Activated CD4-positive, alpha-beta T cell treated with anti-CD3 and anti-CD28 coated beads, Interleukin-2, Interleukin-6, amounts not matched to agents 100 ng/mL and 50 ng/mL, durations not matched to agents 16 hours and 8 hours (primary cell): ENCODE results near the gene EFTUD2.

Experiments used
- DNase-seq: peaks from one replicate; pipeline ENCODE4 v3.0.0-alpha.2; 2020

EFTUD2 gene

GRCh38 chr17:44925731-44926697 lies 26.8 kb upstream of the EFTUD2 start:
- DNase-seq = no peak

- DNase-seq = no peak
Measured at GRCh38 chr17:44924107-44924544, 24.9 kb upstream of the EFTUD2 start.

GRCh38 chr17:44922746-44923470 lies 23.7 kb upstream of the EFTUD2 start:
- DNase-seq = no peak

GRCh38 chr17:44922136-44922535 lies 22.9 kb upstream of the EFTUD2 start:
- DNase-seq = no peak

- DNase-seq = no peak
Measured at GRCh38 chr17:44921122-44921882, 22.1 kb upstream of the EFTUD2 start.

- no peak for DNase-seq
Measured at GRCh38 chr17:44920565-44920940, 21.3 kb upstream of the EFTUD2 start.

- DNase-seq = peak; percentile 67
Measured at GRCh38 chr17:44919885-44920564, 20.8 kb upstream of the EFTUD2 start.

- no peak for DNase-seq
Measured at GRCh38 chr17:44919411-44919810, 20.2 kb upstream of the EFTUD2 start.

- no peak for DNase-seq
Measured at GRCh38 chr17:44918006-44918405, 18.8 kb upstream of the EFTUD2 start.

GRCh38 chr17:44917456-44917855 lies 18.2 kb upstream of the EFTUD2 start:
- DNase-seq = no peak

- DNase-seq = no peak
Measured at GRCh38 chr17:44916781-44917241, 17.6 kb upstream of the EFTUD2 start.

- no peak for DNase-seq
Measured at GRCh38 chr17:44915862-44916780, 16.9 kb upstream of the EFTUD2 start.

- DNase-seq = no peak
Measured at GRCh38 chr17:44915321-44915726, 16.1 kb upstream of the EFTUD2 start, which contains the start of gene GFAP. Gene GFAP, minus strand, starts transcription at chr17:44915500. Its CDS starts 14 bp downstream, at chr17:44915486.

- DNase-seq = no peak
Measured at GRCh38 chr17:44914698-44915271, 15.5 kb upstream of the EFTUD2 start.

- no peak for DNase-seq
Measured at GRCh38 chr17:44914148-44914547, 14.9 kb upstream of the EFTUD2 start.

- no peak for DNase-seq
Measured at GRCh38 chr17:44913676-44914075, 14.4 kb upstream of the EFTUD2 start.

GRCh38 chr17:44912763-44913544 lies 13.7 kb upstream of the EFTUD2 start:
- no peak for DNase-seq

GRCh38 chr17:44911133-44912001 lies 12.1 kb upstream of the EFTUD2 start:
- DNase-seq = peak; percentile 54
